Fibroblast of pulmonary artery (primary cell): ENCODE measurements around the gene EID2.
A peak's percentile ranks its signal among the peaks of the same experiment; 100 is the strongest.

Source experiments
- DNase-seq: peaks from one replicate; pipeline ENCODE4 v3.0.0-alpha.2; 2010; ENCODE audit warnings: low read depth
- H3K4me3 ChIP-seq: replicated peaks from 2 replicates; pipeline ENCODE4 v1.5.1; 2011; ENCODE audit warnings: low read depth, mild to moderate bottlenecking, control low read depth, low read length, moderate library complexity
- CTCF ChIP-seq: IDR thresholded peaks from 2 replicates; pipeline ENCODE4 v1.5.1; 2011; ENCODE audit warnings: mild to moderate bottlenecking, control low read depth, low read length, inconsistent platforms; ENCODE audit errors: missing control alignments

Gene EID2

GRCh38 chr19:39553082-39553652, 13.2 kb upstream of the EID2 start:
- DNase-seq, result no peak
- TF ChIP-seq CTCF, result no peak
- H3K4me3 ChIP-seq, result no peak overlapping the region

GRCh38 chr19:39550197-39550596, 10.2 kb upstream of the EID2 start:
- no peak for TF ChIP-seq CTCF
- no peak for DNase-seq
- no peak overlapping the region for H3K4me3 ChIP-seq

- TF ChIP-seq CTCF, result no peak
- no peak for DNase-seq
- H3K4me3 ChIP-seq, result no peak overlapping the region
Measured at GRCh38 chr19:39546599-39546998, 6.6 kb upstream of the EID2 start.

GRCh38 chr19:39544911-39545310, 5.0 kb upstream of the EID2 start:
- H3K4me3 ChIP-seq, result no peak overlapping the region
- no peak for TF ChIP-seq CTCF
- DNase-seq, result no peak

- peak; percentile 32 for DNase-seq
- no peak overlapping the region for H3K4me3 ChIP-seq
- no peak for TF ChIP-seq CTCF
Measured at GRCh38 chr19:39544226-39544903, 4.4 kb upstream of the EID2 start.

- DNase-seq, result no peak
- no peak for TF ChIP-seq CTCF
- no peak overlapping the region for H3K4me3 ChIP-seq
Measured at GRCh38 chr19:39543477-39543857, 3.5 kb upstream of the EID2 start.

GRCh38 chr19:39542206-39542605, 2.2 kb upstream of the EID2 start:
- peak; percentile 34 for DNase-seq
- no peak for TF ChIP-seq CTCF

More at GRCh38 chr19:39542206-39542605, 2.2 kb upstream of the EID2 start:
- no peak overlapping the region for H3K4me3 ChIP-seq
